Hepatocyte (in vitro differentiated cells): Measurements from ENCODE around the gene SLC39A8. TPM values are rescaled to one million over a fixed set of nuclear protein-coding genes. Genes with fewer than 3 reads are reported as not detected.

Experiments used
- DNase-seq: peaks from one replicate; pipeline ENCODE4 v3.0.0-alpha.2; 2016; ENCODE audit warnings: low spot score
- H2AFZ ChIP-seq: fragments of 200-600 bp; sonication (generic); 2 replicates; pipeline ENCODE4 v1.6.0; 2016; ENCODE audit warnings: antibody characterized with exemption, mild to moderate bottlenecking
- H3K27ac ChIP-seq: fragments of 200-600 bp; sonication (generic); 2 replicates; pipeline ENCODE4 v1.5.1; 2016; ENCODE audit warnings: mild to moderate bottlenecking
- H3K27me3 ChIP-seq: fragments of 200-600 bp; sonication (generic); 2 replicates; pipeline ENCODE4 v1.6.1; 2016
- H3K36me3 ChIP-seq: fragments of 200-600 bp; sonication (generic); replicated peaks from 2 replicates; pipeline ENCODE4 v1.5.1; 2016; ENCODE audit warnings: low read depth; ENCODE audit not compliant: insufficient read depth
- H3K4me1 ChIP-seq: fragments of 200-600 bp; sonication (generic); 2 replicates; pipeline ENCODE4 v1.5.1; 2016; ENCODE audit warnings: mild to moderate bottlenecking, moderate library complexity; ENCODE audit not compliant: insufficient read depth
- H3K4me2 ChIP-seq: fragments of 200-600 bp; sonication (generic); 2 replicates; pipeline ENCODE4 v1.6.0; 2016
- H3K4me3 ChIP-seq: fragments of 200-600 bp; sonication (generic); 2 replicates; pipeline ENCODE4 v1.5.1; 2016; ENCODE audit warnings: mild to moderate bottlenecking
- H3K79me2 ChIP-seq: fragments of 200-600 bp; sonication (generic); 2 replicates; pipeline ENCODE4 v1.6.0; 2017; ENCODE audit warnings: mild to moderate bottlenecking
- H3K9me2 ChIP-seq: fragments of 200-600 bp; sonication (generic); replicated peaks from 2 replicates; pipeline ENCODE4 v1.6.0; 2017; ENCODE audit warnings: mild to moderate bottlenecking; ENCODE audit not compliant: insufficient read depth
- H3K9me3 ChIP-seq: fragments of 200-600 bp; sonication (generic); 2 replicates; pipeline ENCODE4 v1.5.1; 2016; ENCODE audit warnings: low read depth, mild to moderate bottlenecking
- H4K20me1 ChIP-seq: fragments of 200-600 bp; sonication (generic); 2 replicates; pipeline ENCODE4 v1.6.0; 2016; ENCODE audit warnings: mild to moderate bottlenecking; ENCODE audit not compliant: insufficient read depth, poor library complexity, severe bottlenecking
- CTCF ChIP-seq: fragments of 200-600 bp; sonication (generic); IDR thresholded peaks from 2 replicates; pipeline ENCODE4 v1.5.1; 2016; ENCODE audit warnings: antibody characterized with exemption, mild to moderate bottlenecking; ENCODE audit not compliant: poor library complexity
- EZH2 ChIP-seq: fragments of 200-600 bp; sonication (generic); IDR thresholded peaks from 2 replicates; pipeline ENCODE4 v1.6.1; 2016; ENCODE audit warnings: antibody characterized with exemption, mild to moderate bottlenecking, borderline replicate concordance
- EZH2phosphoT487 ChIP-seq: fragments of 200-600 bp; sonication (generic); IDR thresholded peaks from one replicate; pipeline ENCODE4 v1.6.1; 2018; ENCODE audit warnings: antibody characterized with exemption, mild to moderate bottlenecking, low read depth, moderate library complexity; ENCODE audit not compliant: unreplicated experiment, severe bottlenecking
- WGBS: methylation state at CpG from one replicate; pipeline ENCODE4 v1.1.6; 2016; ENCODE audit warnings: low lambda C conversion rate; ENCODE audit errors: missing lambda C conversion rate; 5-methylcytosine and 5-hydroxymethylcytosine counted together
- polyA plus RNA-seq: library from polyadenylated mRNA; unstranded; fragments of >200 nt; fragmentation: Nextera tagmentation; extraction: Ambion mirVana; gene quantifications from 2 replicates; pipeline ENCODE4 v1.2.1, GENCODE V29; 2016
- total RNA-seq: library from RNA; depleted of rRNA; stranded (reverse); fragments of >200 nt; gene quantifications from 2 replicates; pipeline ENCODE4 v1.2.3, GENCODE V29; 2014

SLC39A8 gene
- total and polyA plus RNA-seq, 2 experiments from 2014 or later, result 15.9 to 22.3 TPM

- WGBS, result 93% methylated on average over 1 of the region's 1 CpG
- no peak for DNase-seq
Observed at GRCh38 chr4:102217775-102218355, 127.4 kb downstream of the SLC39A8 start.

GRCh38 chr4:102217345-102217744 is 127.9 kb downstream of the SLC39A8 start:
- Histone ChIP-seq H3K79me2 (no peaks in the 10 kb centered on the region), H3K9me2 (no peaks in the 10 kb centered on the region), H3K4me1 (no peaks in the 10 kb centered on the region), H3K4me2 (no peak overlapping the region), H3K9me3 (no peaks in the 10 kb centered on the region), H2AFZ (no peak overlapping the region), H3K4me3 (no peak overlapping the region), H4K20me1 (no peaks in the 10 kb centered on the region), H3K27ac (no peak overlapping the region), H3K36me3 (no peaks in the 10 kb centered on the region), H3K27me3 (no peaks in the 10 kb centered on the region)
- WGBS, result 77% methylated on average over 3 of the region's 3 CpGs
- TF ChIP-seq EZH2phosphoT487, result no peak
- TF ChIP-seq EZH2, result no peak
- TF ChIP-seq CTCF, result no peak
- no peak for DNase-seq

More at GRCh38 chr4:102217775-102218355, 127.4 kb downstream of the SLC39A8 start:
- Histone ChIP-seq H3K79me2 (no peaks in the 10 kb centered on the region), H3K36me3 (no peaks in the 10 kb centered on the region), H4K20me1 (no peaks in the 10 kb centered on the region), H3K27ac (no peak overlapping the region), H3K4me3 (no peak overlapping the region), H2AFZ (no peak overlapping the region), H3K4me1 (no peaks in the 10 kb centered on the region), H3K27me3 (no peaks in the 10 kb centered on the region), H3K9me3 (no peaks in the 10 kb centered on the region), H3K4me2 (no peak overlapping the region), H3K9me2 (no peaks in the 10 kb centered on the region)
- TF ChIP-seq EZH2phosphoT487 (no peak), CTCF (no peak), EZH2 (no peak)

- Histone ChIP-seq H2AFZ (no peak overlapping the region), H3K27me3 (no peaks in the 10 kb centered on the region), H4K20me1 (no peaks in the 10 kb centered on the region), H3K9me2 (no peaks in the 10 kb centered on the region), H3K4me3 (no peak overlapping the region), H3K4me1 (no peaks in the 10 kb centered on the region), H3K4me2 (no peak overlapping the region), H3K36me3 (no peaks in the 10 kb centered on the region), H3K27ac (no peak overlapping the region), H3K9me3 (no peaks in the 10 kb centered on the region), H3K79me2 (no peaks in the 10 kb centered on the region)
- WGBS, result 94% methylated on average over 3 of the region's 3 CpGs
- no peak for DNase-seq
- TF ChIP-seq CTCF (no peak), EZH2 (no peak), EZH2phosphoT487 (no peak)
Observed at GRCh38 chr4:102216666-102217065, 128.6 kb downstream of the SLC39A8 start.

- H3K9me3 ChIP-seq, result no peaks in the 10 kb centered on the region
- H3K9me2 ChIP-seq, result no peaks in the 10 kb centered on the region
- no peaks in the 10 kb centered on the region for H3K4me1 ChIP-seq
- no peaks in the 10 kb centered on the region for H3K36me3 ChIP-seq
- TF ChIP-seq CTCF (no peak), EZH2 (no peak), EZH2phosphoT487 (no peak)
- no peaks in the 10 kb centered on the region for H3K79me2 ChIP-seq
- H4K20me1 ChIP-seq, result no peaks in the 10 kb centered on the region
- no peak for DNase-seq
- H3K27me3 ChIP-seq, result no peaks in the 10 kb centered on the region
- no peak overlapping the region for H3K4me3 ChIP-seq
- no peak overlapping the region for H3K27ac ChIP-seq
- no peak overlapping the region for H3K4me2 ChIP-seq
- H2AFZ ChIP-seq, result no peak overlapping the region
Observed at GRCh38 chr4:102213031-102213430, 132.3 kb downstream of the SLC39A8 start.
